Type B pancreatic cell (in vitro differentiated cells): ENCODE data around the gene LGMN. TPM values are rescaled to one million over a fixed set of nuclear protein-coding genes. Genes with fewer than 3 reads are reported as not detected.

ENCODE experiments used
- DNase-seq: peaks from one replicate; pipeline ENCODE4 v3.0.0; 2021; ENCODE audit warnings: mixed read lengths; ENCODE audit not compliant: unreplicated experiment; ENCODE audit errors: extremely low spot score
- H3K27ac Mint-ChIP-seq: 2 replicates; pipeline ENCODE4 v1.8.0; 2021; ENCODE audit warnings: mild to moderate bottlenecking, mixed read lengths
- H3K27me3 Mint-ChIP-seq: 2 replicates; pipeline ENCODE4 v1.8.0; 2021; ENCODE audit warnings: mixed read lengths
- H3K36me3 Mint-ChIP-seq: 2 replicates; pipeline ENCODE4 v1.8.0; 2021; ENCODE audit warnings: mixed read lengths
- H3K4me1 Mint-ChIP-seq: one replicate; pipeline ENCODE4 v1.8.0; 2021; ENCODE audit warnings: mixed read lengths; ENCODE audit not compliant: unreplicated experiment
- H3K4me3 Mint-ChIP-seq: 2 replicates; pipeline ENCODE4 v1.8.0; 2021; ENCODE audit warnings: mild to moderate bottlenecking, mixed read lengths
- H3K9me3 Mint-ChIP-seq: 2 replicates; pipeline ENCODE4 v1.8.0; 2021; ENCODE audit warnings: mixed read lengths
- total RNA-seq: library from RNA; stranded (reverse); gene quantifications from 2 replicates; pipeline ENCODE4 v1.2.1, GENCODE V29; 2021; ENCODE audit warnings: low replicate concordance
- TF ChIP-seq, protein P1 (sequence below): fragments of 200-600 bp; sonication (generic); conservative IDR thresholded peaks from 2 replicates; pipeline ENCODE4 v1.5.0; 2021; ENCODE audit warnings: antibody characterized with exemption, mild to moderate bottlenecking

LGMN gene
- total RNA-seq, 1 donor from 2014 or later = 71.2 TPM

DNA sequence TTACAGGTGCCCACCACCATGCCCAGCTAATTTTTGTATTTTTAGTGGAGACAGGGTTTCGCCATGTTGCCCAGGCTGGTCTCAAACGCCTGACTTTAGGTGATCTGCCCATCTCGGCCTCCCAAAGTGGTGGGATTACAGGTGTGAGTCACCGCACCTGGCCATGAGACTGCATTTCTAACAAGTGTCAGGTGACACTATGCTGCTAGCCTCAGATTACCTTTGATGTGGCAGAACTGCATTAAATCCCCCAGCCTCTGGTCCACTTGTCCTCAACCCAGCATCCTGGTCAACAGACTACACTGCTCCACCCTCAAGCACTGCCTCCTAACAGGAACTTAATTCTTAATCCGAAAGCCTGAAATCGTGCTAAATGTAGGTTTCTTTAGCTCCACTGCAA, 13.1 kb downstream of the LGMN start:
- TF ChIP-seq, protein P1, sequence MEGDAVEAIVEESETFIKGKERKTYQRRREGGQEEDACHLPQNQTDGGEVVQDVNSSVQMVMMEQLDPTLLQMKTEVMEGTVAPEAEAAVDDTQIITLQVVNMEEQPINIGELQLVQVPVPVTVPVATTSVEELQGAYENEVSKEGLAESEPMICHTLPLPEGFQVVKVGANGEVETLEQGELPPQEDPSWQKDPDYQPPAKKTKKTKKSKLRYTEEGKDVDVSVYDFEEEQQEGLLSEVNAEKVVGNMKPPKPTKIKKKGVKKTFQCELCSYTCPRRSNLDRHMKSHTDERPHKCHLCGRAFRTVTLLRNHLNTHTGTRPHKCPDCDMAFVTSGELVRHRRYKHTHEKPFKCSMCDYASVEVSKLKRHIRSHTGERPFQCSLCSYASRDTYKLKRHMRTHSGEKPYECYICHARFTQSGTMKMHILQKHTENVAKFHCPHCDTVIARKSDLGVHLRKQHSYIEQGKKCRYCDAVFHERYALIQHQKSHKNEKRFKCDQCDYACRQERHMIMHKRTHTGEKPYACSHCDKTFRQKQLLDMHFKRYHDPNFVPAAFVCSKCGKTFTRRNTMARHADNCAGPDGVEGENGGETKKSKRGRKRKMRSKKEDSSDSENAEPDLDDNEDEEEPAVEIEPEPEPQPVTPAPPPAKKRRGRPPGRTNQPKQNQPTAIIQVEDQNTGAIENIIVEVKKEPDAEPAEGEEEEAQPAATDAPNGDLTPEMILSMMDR = no peak
- Mint-ChIP-seq H3K9me3 (peaks cover 7% of the 10 kb centered on the region), H3K4me1 (peaks cover 12% of the 10 kb centered on the region), H3K4me3 (no peak overlapping the region), H3K27ac (no peak overlapping the region), H3K36me3 (peaks cover 23% of the 10 kb centered on the region), H3K27me3 (no peaks in the 10 kb centered on the region)
- no peak for DNase-seq

DNA sequence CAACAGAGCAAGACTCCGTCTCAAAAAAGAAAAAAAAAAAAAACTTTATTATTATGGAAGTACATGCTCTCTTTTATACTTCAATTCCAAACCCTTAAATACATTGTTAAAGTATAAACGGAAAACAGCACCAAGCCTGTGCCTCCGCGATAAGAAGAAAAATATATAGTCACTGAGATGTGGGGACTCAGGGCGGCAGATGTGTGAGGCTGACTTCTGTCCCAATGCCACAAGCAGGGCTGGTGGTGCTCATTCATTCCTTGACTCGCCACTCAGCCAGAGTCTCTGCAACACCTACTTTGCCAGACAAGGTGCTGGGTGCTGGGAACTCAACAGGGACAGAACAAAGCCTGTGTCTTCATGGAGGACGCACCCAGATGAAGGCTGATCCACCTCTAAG, 13.8 kb downstream of the LGMN start:
- no peak for DNase-seq
- Mint-ChIP-seq H3K27ac (no peak overlapping the region), H3K4me1 (peaks cover 16% of the 10 kb centered on the region), H3K4me3 (no peak overlapping the region), H3K27me3 (no peaks in the 10 kb centered on the region), H3K36me3 (peaks cover 27% of the 10 kb centered on the region), H3K9me3 (peaks cover 7% of the 10 kb centered on the region)
- TF ChIP-seq, protein P1 = no peak

DNA sequence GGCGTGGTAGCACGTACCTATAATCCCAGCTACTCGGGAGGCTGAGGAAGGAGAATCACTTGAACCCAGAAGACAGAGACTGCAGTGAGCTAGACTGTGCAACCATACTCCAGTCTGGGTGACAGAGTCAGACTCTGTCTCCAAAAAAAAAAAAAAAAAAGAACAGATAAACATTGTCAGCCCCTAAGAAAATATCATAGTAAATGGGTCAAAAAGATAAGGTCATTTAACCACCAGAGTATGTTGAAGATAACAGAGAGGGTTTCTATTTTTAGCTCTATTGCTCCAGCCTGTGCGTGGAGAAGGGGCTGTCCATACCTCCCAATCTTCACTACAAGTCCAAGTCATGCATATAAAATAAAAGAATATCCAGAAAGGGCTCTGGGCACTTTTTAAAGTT, 15.4 kb downstream of the LGMN start:
- TF ChIP-seq, protein P1 = no peak
- H3K4me1 Mint-ChIP-seq = peaks cover 16% of the 10 kb centered on the region
- no peak overlapping the region for H3K4me3 Mint-ChIP-seq
- H3K27ac Mint-ChIP-seq = no peak overlapping the region
- peaks cover 29% of the 10 kb centered on the region for H3K36me3 Mint-ChIP-seq
- H3K27me3 Mint-ChIP-seq = no peaks in the 10 kb centered on the region
- DNase-seq = no peak
- peaks cover 7% of the 10 kb centered on the region for H3K9me3 Mint-ChIP-seq

DNA sequence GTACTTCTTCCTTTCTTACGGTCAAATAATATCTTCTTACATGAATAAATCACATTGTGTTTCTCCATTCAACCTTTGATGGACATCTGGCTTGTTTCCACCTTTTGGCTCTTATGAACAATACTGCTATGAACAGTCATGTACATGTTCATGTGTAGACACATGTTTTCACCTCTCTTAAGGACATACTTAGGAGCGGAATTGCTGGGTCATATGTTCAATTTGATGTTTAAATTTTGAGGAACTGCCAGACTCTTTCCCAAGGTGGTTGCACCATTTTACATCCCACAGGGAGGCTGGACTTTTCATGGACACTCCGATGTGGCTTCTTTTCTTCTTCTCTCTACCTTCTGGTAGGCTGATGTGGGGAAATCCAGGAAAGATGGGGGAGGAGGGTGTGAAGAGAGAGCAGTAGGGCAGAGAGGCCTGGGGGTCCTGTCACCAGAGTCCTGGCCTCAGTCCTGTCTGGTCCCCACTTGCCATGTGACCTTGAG, 16.8 kb downstream of the LGMN start:
- Mint-ChIP-seq H3K4me1 (peaks cover 4% of the 10 kb centered on the region), H3K9me3 (peaks cover 9% of the 10 kb centered on the region), H3K27me3 (no peaks in the 10 kb centered on the region), H3K27ac (no peak overlapping the region), H3K36me3 (peaks cover 34% of the 10 kb centered on the region), H3K4me3 (no peak overlapping the region)
- TF ChIP-seq, protein P1 = no peak
- no peak for DNase-seq

DNA sequence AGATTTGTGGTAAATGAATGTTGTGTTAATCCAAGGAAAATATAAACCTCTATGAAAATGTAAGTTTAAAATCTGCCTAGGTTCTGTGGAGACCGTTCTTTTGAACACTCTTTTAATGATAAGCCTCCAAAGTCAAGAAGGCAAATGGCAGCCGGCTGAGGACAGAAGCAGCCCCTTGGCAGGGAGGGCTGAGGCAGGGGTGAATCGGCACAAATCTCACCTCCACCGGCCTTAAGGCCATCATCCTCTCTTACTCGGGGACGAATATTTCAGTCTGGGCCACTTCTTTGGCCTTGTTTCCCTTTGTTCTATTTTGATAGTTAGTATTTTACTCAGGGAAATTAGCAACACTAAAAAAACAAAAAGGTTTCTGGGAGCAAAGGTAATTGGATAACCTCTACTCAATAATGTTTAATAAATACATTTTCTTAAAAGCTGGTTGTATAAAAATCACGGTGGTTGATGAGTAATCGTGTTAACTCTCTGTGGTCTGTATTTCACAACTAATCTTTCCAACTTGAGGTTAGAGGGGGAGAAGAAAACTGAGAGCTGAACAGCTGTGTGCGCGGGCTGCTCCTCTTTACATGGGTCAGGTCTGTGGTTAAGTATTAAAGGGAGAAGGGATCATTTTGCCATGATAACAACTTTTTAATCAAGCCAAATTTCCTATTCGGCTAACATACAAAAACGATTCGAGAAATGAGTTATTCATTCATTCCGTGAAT, 18.6 kb downstream of the LGMN start:
- H3K27ac Mint-ChIP-seq = no peak overlapping the region
- no peaks in the 10 kb centered on the region for H3K27me3 Mint-ChIP-seq
- peaks cover 11% of the 10 kb centered on the region for H3K9me3 Mint-ChIP-seq
- H3K36me3 Mint-ChIP-seq = peaks cover 38% of the 10 kb centered on the region
- peaks cover 6% of the 10 kb centered on the region for H3K4me1 Mint-ChIP-seq
- no peak for DNase-seq
- no peak overlapping the region for H3K4me3 Mint-ChIP-seq
- TF ChIP-seq, protein P1 = no peak
